Ramos (cell line): ENCODE measurements around the gene NXNL2.

ENCODE experiments used
- in situ Hi-C: fragments of 300-500 bp; cut with MboI; formaldehyde crosslinking; loops from one replicate; pipeline ENCODE4 v1.14.3; 2022; ENCODE audit warnings: low sequenced_read_pairs; ENCODE audit not compliant: unreplicated experiment

NXNL2 gene

DNA sequence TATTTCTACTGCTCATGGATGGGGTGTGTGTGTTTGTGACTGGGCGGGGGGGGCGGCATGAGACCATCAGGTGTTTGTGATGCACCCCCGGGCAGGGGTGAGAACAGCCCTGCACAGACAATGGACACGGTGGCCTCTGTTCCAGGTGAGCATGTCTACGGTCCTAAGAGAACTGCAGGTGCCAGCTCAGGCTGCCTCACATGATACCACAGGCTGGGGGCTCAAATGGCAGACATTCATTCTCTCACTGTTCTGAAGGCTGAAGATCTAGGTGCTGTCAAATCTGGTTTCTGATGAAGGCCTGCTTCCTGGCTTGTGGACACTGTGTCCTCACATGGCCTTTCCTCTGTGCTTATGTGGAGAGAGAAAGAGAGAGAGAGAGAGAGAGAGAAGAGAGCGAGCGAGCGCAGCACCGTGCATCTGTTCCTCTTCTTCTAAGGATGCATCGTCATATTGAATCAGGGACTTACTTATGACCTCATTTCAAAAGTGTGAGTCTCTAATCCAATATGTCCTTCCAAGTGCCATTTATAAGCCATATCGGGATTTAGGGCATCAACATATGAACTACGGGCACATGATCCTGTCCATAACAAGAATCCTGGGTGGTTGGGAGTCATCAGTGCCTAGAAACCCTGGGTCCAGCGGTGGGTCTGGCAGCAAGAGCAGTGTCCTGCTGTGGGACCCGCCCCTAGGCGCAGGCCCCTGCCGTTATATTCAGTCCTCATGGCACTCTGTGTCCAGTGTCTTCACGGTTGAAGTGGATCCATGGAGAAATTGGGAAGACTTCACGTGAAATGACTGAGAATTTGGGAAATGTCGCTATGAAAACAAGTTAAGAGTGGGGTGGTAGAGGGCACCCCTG lies 42.5 kb downstream of the NXNL2 start:
- in situ Hi-C loops = loop anchor here (10.0 kb wide), 1 partner anchor 623 kb away; a partner anchor contains a TSS

DNA sequence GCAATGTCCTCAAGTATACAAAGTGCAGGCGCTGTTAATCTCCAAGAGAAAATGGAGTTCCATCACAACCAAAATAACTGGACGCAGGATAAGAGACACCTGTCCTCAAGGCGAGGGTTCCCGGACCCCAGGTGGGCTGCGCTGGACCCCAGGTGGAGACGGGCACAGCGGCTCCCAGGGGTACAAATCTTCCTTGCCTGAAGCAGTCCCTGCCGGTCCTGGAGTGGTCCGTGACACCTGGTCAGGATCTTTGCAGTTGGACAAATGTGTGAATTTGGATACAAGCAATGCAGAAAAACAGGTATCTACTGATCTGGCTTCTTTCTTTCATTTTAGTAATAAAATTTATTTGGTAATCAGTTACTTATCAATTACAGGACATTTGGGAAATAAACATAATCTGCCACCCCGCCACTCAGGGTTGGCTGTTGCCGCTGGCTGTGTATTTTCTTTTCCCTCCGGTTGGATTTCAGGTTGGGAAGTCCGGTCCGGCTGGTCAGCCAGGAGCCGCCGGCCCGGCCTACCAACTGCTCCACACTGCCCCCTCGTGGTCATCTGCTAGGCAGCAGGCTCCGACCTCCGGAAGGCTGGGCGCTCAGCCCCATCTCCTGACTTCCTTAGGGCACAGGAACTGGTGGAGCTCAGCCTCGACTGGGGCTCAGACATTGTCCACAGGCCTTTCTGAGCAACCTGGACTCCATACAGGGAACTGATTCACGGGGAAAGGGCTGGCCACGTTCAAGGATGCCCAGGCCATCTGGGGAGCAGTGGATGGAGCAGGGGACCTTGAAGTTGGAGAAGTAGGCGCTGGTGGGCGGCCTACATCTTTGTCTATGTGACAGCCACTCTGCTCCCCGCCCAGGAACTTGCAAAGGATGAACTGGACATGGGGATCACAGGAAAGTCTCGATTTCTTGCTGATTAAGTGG lies 43.4 kb downstream of the NXNL2 start:
- in situ Hi-C loops = loop anchor here (10.0 kb wide), 1 partner anchor 624 kb away; a partner anchor contains a TSS

DNA sequence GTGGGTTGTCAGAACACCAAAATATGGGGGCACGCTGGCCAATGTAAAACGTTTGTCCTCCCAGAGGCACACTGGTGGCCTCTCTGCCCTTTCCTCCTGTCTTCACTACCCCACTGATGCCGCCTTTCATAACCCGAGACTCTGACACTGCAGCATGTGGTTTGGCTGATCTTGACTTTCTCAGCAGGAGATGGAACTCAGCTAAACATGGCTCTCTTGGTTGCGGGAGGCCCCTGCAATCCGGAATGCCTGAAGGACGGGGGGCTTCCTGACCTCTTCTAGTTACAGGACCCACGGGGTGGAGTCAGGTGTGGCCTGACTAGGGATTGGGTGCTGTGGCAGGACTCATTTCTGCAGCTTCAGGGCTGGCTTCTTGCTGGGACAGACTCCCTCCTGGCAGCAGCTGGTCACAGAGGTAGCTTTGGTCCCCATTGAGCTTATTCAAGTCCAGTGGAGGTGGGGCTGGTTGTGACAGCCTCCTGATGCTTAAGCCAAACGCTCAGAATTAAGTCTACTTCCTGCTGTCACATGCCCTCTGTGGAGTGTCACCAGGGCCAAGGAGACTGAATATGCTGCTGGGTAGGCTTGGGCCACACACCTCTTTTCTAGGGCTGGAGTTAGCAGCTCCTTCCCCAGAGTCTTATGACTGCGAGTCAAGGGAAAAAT lies 44.2 kb downstream of the NXNL2 start:
- in situ Hi-C loops = loop anchor here (10.0 kb wide), 1 partner anchor 624 kb away; a partner anchor contains a TSS

DNA sequence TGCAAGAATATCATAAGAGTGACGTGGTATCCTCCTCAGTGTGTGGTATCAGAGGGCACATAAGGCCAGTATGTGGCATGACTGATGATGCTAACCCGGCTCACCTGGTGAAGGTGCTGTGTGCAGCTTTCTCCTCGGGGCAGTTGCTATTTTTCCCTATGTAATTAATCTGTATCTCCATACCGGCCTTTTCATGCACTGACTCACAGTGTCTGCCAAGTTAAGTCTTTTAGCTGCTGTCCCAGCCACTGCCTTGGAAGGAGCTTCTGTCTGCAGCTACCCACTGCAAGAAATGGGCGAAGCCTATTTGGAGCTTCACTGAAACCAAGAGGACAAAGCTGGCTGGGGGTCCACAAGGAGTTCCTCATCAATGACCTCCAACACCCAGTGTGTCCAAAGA lies 46.0 kb downstream of the NXNL2 start:
- in situ Hi-C loops = no loop called here

DNA sequence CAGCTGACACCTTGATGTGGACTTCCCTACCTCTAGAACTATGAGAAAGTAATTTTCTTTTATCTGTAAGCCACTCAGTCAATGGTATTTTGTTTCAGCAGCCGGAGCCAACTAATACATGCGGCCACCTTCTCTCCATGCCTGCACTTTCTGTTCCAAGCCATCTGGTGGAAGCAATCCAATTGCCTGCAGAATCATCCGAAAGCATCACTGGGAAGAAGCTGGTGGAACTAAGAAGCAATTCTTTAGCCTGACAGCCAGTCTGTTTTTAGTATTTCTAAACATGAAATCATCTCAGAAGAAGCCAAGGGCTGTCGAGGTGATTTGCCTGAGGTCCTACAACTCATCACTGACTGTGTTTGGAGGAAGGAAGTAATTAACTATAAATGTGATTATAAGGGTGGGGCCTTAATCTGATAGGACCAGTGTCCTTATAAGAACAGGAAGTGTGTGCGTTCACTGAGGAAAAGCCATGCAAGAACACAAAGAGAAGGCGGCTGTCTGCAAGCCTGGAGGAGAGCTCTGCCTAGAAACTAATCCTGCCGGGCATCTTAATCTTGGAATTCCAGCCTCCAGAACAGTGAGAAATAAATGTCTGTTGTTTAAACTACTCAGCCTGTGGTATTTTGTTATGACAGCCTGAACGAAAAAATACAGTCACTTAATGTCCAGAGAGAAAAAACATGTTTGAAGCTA lies 49.1 kb downstream of the NXNL2 start:
- in situ Hi-C loops = no loop called here

DNA sequence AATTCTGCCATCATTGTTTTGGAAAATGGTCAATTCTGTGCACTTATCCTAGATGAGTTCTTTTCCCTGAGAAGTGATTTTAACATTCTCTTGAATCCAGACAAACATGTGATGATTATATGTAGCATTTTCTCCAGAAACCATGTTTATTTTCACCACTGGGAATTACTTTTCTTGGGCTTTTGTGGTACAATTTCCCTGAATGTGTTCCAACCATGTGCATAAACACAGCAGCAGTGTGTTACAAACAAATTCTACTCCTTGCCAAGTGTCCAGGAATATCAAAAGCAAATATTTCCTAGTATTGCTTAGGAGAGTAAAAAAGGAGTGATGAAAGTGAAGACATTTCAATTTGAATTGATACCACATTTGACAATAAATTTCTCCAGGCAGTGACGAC lies 50.4 kb downstream of the NXNL2 start:
- in situ Hi-C loops = no loop called here

DNA sequence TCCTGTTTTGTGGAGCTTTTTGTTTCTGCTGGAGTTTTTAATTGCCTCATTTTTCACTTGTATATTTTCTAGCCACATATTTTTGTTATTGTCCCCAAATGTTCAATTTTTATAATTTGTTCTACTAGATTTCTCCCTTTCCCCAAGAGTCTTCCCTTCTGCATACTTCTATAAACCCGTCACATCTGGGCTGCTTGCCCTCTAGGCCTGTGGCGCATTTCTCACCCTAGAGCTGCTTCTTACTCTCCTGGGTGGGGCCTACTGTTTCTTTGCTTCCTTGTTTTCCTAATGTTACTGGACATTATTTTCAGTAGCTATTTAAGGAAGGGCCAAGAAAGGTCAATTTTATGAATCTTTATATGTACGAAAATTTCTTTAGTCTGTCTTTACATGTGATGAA lies 51.5 kb downstream of the NXNL2 start:
- in situ Hi-C loops = no loop called here

DNA sequence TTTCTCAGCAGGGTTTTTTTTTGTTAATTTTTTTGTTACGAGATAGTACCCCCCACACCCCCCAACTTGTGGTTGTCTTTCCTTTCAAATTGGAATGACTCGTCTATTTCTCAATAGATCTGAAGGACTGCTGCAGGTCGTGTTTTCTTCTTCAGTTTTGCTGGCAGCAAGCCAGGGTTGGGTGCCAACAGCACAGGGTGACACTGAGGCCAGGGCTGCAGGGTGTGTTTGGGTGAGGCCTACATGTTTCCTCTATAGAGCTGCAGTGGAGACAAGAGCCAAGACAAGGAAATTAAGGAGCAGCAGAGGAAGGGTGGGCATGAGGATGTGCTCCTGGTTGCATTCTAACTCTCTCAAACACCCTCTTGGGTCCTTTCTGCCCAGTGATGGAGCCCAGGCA lies 52.2 kb downstream of the NXNL2 start:
- in situ Hi-C loops = no loop called here

DNA sequence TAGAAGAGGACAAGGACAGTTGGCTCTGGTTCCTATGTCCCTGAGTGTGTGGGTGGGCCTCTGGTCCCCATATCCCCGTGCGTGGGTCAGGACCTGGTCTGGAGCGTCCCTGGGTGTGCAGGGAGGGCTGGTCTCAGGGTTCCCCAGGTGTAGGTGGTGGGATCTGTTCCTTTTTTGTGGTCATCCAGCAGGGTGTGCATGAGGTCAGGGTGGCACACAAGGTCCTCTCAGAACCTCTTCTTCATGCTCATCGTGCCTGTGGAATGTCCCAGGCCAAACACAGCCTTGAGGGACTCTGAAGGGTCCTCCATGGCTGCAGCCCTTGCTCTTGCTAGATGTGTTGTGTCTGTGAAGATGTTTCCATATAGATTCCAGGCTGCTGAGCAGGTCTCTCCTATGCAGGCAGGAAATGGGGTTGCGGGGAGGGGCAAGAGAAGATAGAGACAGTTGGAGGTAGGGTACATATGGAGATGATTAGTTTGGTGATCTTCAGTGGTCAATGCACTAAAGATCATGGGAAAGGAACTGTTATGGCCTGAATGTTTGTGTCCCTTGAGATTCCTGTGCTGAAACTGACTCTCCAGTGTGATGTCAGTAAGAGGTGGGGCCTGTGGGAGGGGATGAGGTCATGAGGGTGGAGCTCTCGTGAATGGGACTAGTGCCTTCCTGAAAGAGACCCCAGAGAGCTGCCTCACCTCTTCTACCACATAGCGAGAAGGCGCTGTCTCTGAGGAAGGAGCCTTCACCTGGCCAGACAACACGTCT lies 53.1 kb downstream of the NXNL2 start:
- in situ Hi-C loops = no loop called here

DNA sequence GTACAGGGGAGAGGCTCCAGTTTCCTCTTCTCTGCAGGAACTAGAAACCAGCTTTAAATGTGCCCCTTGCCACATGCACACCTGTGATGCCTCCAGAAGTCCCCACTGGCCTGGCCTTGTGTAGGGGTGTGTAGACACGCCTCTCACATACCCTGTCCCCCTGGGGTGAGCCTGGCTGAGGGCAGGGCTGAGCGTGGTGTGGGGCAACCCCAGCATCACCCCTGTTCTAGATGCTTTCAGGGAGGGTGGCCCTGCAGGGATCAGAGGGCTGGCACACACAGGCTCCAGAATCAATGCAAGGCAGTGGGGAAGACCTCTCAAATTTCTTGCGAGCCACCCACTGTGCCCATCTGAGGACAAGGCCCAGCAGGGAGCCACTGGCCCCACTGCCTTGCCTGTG lies 54.7 kb downstream of the NXNL2 start:
- in situ Hi-C loops = no loop called here

DNA sequence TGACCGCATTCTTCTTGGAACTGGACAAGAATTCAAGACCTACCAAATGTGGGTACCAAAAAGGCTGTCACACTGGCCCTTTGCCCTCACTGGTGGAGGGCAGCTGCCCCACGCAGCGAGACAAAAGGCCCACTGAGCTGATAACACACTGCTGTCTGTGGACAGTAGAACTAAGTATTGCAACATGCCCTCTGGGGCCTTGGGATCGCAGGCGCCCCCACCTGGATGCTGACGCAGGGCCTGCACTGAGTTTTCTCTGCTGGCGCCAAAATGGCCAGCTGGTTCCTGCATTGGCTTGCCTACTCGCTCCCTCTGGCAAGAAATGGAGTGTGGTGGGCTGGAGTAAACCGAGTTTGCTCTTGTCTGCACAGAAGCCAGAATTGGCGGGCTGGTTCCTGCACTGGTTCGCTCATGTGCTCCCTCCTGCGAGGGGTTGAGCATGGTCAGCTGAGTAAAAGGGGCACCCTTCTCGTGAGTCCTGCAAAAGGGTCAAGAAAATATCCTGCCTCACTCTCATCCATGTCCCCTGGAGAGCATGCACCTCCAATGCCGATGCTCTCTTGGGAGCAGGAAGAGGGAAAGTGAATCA lies 55.7 kb downstream of the NXNL2 start:
- in situ Hi-C loops = no loop called here

DNA sequence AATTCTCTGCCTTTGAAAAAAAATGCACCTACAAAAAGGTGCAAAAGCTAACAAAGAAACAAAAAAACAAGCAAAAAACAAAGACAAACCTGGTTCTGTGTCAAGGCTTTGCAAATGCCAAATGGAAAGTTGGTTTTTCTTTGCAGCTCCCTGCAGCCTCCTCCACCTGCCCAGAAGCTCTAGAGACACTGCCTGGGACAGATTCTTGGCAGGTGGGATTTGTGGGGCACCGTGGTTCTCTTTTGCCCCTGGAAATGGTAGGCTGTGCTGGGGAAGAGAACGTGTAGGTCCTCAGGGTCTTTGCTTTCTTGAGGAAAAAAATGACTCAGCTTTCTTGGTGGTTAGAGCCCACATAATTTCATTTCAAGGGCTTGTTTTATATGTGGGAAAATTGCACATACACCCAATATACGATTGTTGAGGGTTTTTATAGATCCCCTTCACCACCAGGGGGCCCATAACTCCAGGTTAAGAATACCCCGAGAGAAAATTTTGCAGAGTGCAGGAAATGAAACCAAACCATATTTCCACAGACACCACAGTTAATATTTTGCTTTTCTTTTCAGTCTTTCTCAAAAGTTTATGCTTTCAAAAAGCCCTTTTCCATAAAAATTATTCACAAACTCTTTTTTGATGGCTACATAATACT lies 58.7 kb downstream of the NXNL2 start:
- in situ Hi-C loops = no loop called here
